IPS-15b (cell line): ENCODE results near the gene HHIPL1.

Source experiments
- H3K27me3 ChIP-seq: one replicate; pipeline ENCODE4 v1.6.1; 2013; ENCODE audit warnings: low read length; ENCODE audit not compliant: control insufficient read depth, insufficient read depth
- H3K36me3 ChIP-seq: one replicate; pipeline ENCODE4 v1.6.1; 2013; ENCODE audit warnings: low read length; ENCODE audit not compliant: control insufficient read depth, insufficient read depth
- H3K4me1 ChIP-seq: one replicate; pipeline ENCODE4 v1.6.1; 2013; ENCODE audit warnings: mild to moderate bottlenecking, low read length; ENCODE audit not compliant: control insufficient read depth, insufficient read depth
- H3K4me3 ChIP-seq: one replicate; pipeline ENCODE4 v1.5.1; 2013; ENCODE audit warnings: low read depth, low read length
- H3K9ac ChIP-seq: one replicate; pipeline ENCODE4 v1.6.1; 2013; ENCODE audit warnings: low read depth, mild to moderate bottlenecking, low read length
- H3K9me3 ChIP-seq: one replicate; pipeline ENCODE4 v1.6.1; 2013; ENCODE audit warnings: mild to moderate bottlenecking, low read length; ENCODE audit not compliant: control insufficient read depth, insufficient read depth

Gene HHIPL1

GRCh38 chr14:99612738-99613330 is 32.1 kb upstream of the HHIPL1 start:
- no peaks in the 10 kb centered on the region for H3K36me3 ChIP-seq
- peaks cover 6% of the 10 kb centered on the region for H3K27me3 ChIP-seq
- H3K4me3 ChIP-seq = no peak overlapping the region
- no peaks in the 10 kb centered on the region for H3K9me3 ChIP-seq
- no peaks in the 10 kb centered on the region for H3K4me1 ChIP-seq
- no peak overlapping the region for H3K9ac ChIP-seq

DNA sequence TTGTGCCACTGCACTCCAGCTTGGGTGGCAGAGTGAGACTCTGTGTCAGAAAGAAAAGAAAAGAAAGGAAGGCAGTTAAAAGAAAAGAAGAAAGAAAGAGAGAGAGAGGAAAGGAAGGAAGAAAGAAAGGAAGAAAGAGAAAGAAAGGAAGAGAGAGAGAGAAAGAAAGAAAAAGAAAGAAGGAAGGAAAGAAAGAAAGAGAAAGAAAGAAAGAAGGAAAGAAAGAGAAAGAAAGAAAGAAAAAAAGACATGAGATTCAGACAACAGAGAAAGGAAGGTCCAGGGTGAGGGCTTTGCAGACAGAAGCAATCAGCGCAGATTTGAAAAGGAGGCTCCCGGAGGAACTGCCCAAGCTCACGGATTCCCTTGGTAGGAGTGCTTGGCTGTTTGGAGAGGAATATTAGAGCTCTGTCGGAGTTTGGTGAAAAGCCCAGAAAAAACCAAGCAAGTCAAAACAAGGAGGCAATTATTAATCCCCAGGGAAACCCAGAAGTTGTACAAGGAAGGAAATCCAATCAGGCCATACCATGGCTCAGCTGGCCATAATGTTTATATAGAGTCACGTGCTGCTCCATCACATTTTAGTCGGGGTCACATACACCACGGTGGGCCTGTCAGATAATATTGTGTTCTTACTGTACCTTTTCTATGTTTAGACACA is 29.3 kb upstream of the HHIPL1 start:
- no peak overlapping the region for H3K9ac ChIP-seq
- no peaks in the 10 kb centered on the region for H3K4me1 ChIP-seq
- no peaks in the 10 kb centered on the region for H3K27me3 ChIP-seq
- H3K36me3 ChIP-seq = no peaks in the 10 kb centered on the region
- no peak overlapping the region for H3K4me3 ChIP-seq
- H3K9me3 ChIP-seq = no peaks in the 10 kb centered on the region

GRCh38 chr14:99616832-99617800 is 27.8 kb upstream of the HHIPL1 start:
- Histone ChIP-seq H3K36me3 (no peaks in the 10 kb centered on the region), H3K4me3 (no peak overlapping the region), H3K9me3 (no peaks in the 10 kb centered on the region), H3K27me3 (no peaks in the 10 kb centered on the region), H3K9ac (no peak overlapping the region), H3K4me1 (no peaks in the 10 kb centered on the region)

GRCh38 chr14:99619835-99620834 is 24.8 kb upstream of the HHIPL1 start:
- Histone ChIP-seq H3K9ac (no peak overlapping the region), H3K27me3 (no peaks in the 10 kb centered on the region), H3K4me1 (no peaks in the 10 kb centered on the region), H3K9me3 (no peaks in the 10 kb centered on the region), H3K4me3 (no peak overlapping the region), H3K36me3 (no peaks in the 10 kb centered on the region)

DNA sequence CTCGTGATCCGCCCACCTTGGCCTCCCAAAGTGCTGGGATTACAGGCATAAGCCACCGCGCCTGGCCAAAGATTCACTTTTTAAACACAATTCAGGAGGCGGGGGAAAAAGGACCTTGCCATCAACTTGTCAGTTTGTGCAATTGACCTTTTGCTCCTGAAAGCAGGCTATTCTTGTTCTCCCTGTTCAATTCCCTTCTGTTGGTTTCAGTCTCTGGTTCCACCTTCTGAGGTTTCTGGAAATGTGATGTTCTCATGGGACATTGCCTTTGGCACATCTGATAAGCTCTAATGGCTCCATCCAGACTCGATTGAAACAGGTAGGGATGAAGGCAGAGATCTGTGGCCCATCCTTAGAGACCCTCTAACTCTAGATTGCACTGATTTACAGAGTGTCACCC is 23.0 kb upstream of the HHIPL1 start:
- Histone ChIP-seq H3K27me3 (no peaks in the 10 kb centered on the region), H3K4me3 (no peak overlapping the region), H3K36me3 (no peaks in the 10 kb centered on the region), H3K9me3 (no peaks in the 10 kb centered on the region), H3K4me1 (no peaks in the 10 kb centered on the region), H3K9ac (no peak overlapping the region)

GRCh38 chr14:99624024-99624423 is 20.9 kb upstream of the HHIPL1 start:
- H3K36me3 ChIP-seq = no peaks in the 10 kb centered on the region

GRCh38 chr14:99624971-99625370 is 20.0 kb upstream of the HHIPL1 start:
- no peaks in the 10 kb centered on the region for H3K9me3 ChIP-seq

More at GRCh38 chr14:99624024-99624423, 20.9 kb upstream of the HHIPL1 start:
- Histone ChIP-seq H3K9me3 (no peaks in the 10 kb centered on the region), H3K27me3 (no peaks in the 10 kb centered on the region), H3K9ac (no peak overlapping the region), H3K4me1 (no peaks in the 10 kb centered on the region), H3K4me3 (no peak overlapping the region)

GRCh38 chr14:99625476-99625875 is 19.5 kb upstream of the HHIPL1 start:
- H3K9ac ChIP-seq = no peak overlapping the region
- H3K36me3 ChIP-seq = no peaks in the 10 kb centered on the region
- H3K27me3 ChIP-seq = no peaks in the 10 kb centered on the region
- H3K4me1 ChIP-seq = no peaks in the 10 kb centered on the region
- H3K9me3 ChIP-seq = no peaks in the 10 kb centered on the region
- H3K4me3 ChIP-seq = no peak overlapping the region

More at GRCh38 chr14:99624971-99625370, 20.0 kb upstream of the HHIPL1 start:
- H3K27me3 ChIP-seq = no peaks in the 10 kb centered on the region
- no peak overlapping the region for H3K4me3 ChIP-seq
- H3K9ac ChIP-seq = no peak overlapping the region
- H3K36me3 ChIP-seq = no peaks in the 10 kb centered on the region
- H3K4me1 ChIP-seq = no peaks in the 10 kb centered on the region

DNA sequence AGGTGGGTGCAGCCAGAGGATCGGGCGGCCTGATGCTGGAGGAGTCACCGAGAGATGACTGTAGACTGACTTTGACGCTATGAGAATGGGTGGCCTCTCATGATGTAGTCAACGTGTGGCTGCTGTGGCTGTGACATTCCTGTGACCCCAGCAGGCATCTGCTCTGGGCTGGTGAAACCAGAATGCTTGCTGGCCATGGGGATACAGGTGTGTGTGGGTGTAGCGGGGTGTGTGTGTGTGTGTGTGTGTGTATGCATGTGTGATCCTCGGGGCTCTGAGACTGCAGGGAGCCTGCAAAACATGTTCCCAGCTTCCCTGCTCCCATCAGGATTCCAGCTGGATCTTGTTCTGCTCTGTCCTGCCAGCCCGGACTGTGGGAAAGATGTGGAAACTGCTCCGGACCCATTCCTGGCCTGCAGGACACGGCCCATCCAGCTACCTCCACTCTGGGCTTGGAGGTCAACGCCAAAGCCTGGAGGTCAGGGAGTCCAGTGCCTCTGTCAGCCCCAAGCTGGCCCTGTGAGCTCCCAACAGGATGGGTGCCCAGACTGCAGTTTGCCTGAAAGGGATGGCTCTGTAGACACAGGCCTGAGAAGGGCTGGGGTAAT is 18.8 kb upstream of the HHIPL1 start:
- Histone ChIP-seq H3K4me1 (no peaks in the 10 kb centered on the region), H3K9ac (no peak overlapping the region), H3K9me3 (no peaks in the 10 kb centered on the region), H3K27me3 (no peaks in the 10 kb centered on the region), H3K36me3 (no peaks in the 10 kb centered on the region), H3K4me3 (no peak overlapping the region)

DNA sequence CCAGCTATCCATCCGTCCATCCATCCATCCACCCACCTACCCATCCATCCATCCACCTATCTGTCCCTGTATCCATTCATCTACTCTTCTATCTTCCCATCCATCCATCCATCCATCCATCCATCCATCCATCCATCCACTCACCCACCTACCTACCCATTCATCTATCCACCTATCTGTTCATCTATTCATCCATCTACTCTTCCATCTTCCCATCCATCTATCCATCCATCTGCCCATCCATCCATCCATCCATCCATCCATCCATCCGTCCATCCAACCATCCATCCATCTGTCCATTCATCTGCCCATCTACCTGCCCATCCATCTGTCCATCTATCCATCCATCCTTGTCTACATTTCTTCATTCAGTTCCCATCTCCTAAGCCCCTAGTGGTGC is 17.8 kb upstream of the HHIPL1 start:
- no peaks in the 10 kb centered on the region for H3K27me3 ChIP-seq
- H3K9ac ChIP-seq = no peak overlapping the region
- H3K36me3 ChIP-seq = no peaks in the 10 kb centered on the region
- no peaks in the 10 kb centered on the region for H3K9me3 ChIP-seq
- no peaks in the 10 kb centered on the region for H3K4me1 ChIP-seq
- H3K4me3 ChIP-seq = no peak overlapping the region
